Mesothelial cell of epicardium (in vitro differentiated cells): ENCODE data around the gene NWD2. TPM values are rescaled to one million over a fixed set of nuclear protein-coding genes. Genes with fewer than 3 reads are reported as not detected.
"Not testable (repeated sequence)": the region's sequence is repeated elsewhere in the genome, so short reads cannot be mapped to it uniquely, and the experiment has no call there.

Experiments
- DNase-seq, 2 experiments: peaks; one replicate each; pipeline ENCODE4 v3.0.0; 2021; ENCODE audit warnings: low spot score in 2 of 2; ENCODE audit not compliant: unreplicated experiment in 2 of 2
- H3K27ac Mint-ChIP-seq: 2 replicates; pipeline ENCODE4 v1.8.0; 2021; ENCODE audit warnings: mixed read lengths
- H3K27me3 Mint-ChIP-seq: 2 replicates; pipeline ENCODE4 v1.8.0; 2021; ENCODE audit warnings: low read depth, mixed read lengths
- H3K36me3 Mint-ChIP-seq: 2 replicates; pipeline ENCODE4 v1.8.0; 2021; ENCODE audit warnings: mixed read lengths
- H3K4me1 Mint-ChIP-seq: 2 replicates; pipeline ENCODE4 v1.8.0; 2021; ENCODE audit warnings: mixed read lengths
- H3K4me3 Mint-ChIP-seq: 2 replicates; pipeline ENCODE4 v1.8.0; 2021; ENCODE audit warnings: mild to moderate bottlenecking, moderate library complexity, mixed read lengths
- H3K9me3 Mint-ChIP-seq: 2 replicates; pipeline ENCODE4 v1.8.0; 2021; ENCODE audit warnings: mixed read lengths
- total RNA-seq: library from RNA; stranded (reverse); gene quantifications from 3 replicates; pipeline ENCODE4 v1.2.1, GENCODE V29; 2021
- TF ChIP-seq, protein P1 (sequence below): fragments of 200-600 bp; sonication (generic); IDR thresholded peaks from one replicate; pipeline ENCODE4 v1.5.0; 2021; ENCODE audit warnings: antibody characterized with exemption; ENCODE audit not compliant: unreplicated experiment

NWD2 gene
- total RNA-seq, 1 donor from 2014 or later: 0.02 TPM

DNA sequence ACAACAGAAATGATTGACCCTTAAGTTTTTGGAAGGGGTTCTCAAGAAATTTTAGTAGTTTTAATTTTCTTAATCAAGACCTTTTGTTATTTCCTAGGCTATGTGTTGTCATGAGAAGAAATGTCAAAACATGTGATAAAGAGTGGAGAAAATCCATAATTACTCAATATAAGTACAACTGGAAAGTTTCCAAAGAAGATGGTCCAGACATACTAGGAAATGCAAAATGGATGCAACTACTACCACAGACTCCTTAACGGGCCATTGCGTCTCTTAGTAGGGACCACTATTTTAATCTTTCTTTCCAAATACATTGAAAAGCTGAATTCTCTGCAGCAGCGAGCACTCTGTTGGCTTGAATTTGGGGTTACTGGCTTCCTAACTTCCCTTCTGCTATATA lies 148.8 kb downstream of the NWD2 start:
- Mint-ChIP-seq H3K9me3 (no peaks in the 10 kb centered on the region), H3K27me3 (peaks cover 2% of the 10 kb centered on the region), H3K4me1 (no peaks in the 10 kb centered on the region), H3K4me3 (no peak overlapping the region), H3K36me3 (no peaks in the 10 kb centered on the region), H3K27ac (no peak overlapping the region)
- DNase-seq: no peak
- TF ChIP-seq, protein P1, sequence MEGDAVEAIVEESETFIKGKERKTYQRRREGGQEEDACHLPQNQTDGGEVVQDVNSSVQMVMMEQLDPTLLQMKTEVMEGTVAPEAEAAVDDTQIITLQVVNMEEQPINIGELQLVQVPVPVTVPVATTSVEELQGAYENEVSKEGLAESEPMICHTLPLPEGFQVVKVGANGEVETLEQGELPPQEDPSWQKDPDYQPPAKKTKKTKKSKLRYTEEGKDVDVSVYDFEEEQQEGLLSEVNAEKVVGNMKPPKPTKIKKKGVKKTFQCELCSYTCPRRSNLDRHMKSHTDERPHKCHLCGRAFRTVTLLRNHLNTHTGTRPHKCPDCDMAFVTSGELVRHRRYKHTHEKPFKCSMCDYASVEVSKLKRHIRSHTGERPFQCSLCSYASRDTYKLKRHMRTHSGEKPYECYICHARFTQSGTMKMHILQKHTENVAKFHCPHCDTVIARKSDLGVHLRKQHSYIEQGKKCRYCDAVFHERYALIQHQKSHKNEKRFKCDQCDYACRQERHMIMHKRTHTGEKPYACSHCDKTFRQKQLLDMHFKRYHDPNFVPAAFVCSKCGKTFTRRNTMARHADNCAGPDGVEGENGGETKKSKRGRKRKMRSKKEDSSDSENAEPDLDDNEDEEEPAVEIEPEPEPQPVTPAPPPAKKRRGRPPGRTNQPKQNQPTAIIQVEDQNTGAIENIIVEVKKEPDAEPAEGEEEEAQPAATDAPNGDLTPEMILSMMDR: no peak

GRCh38 chr4:37393889-37394288 lies 149.3 kb downstream of the NWD2 start:
- H3K4me1 Mint-ChIP-seq: no peaks in the 10 kb centered on the region
- no peak overlapping the region for H3K4me3 Mint-ChIP-seq
- peaks cover 2% of the 10 kb centered on the region for H3K27me3 Mint-ChIP-seq
- no peaks in the 10 kb centered on the region for H3K9me3 Mint-ChIP-seq
- no peaks in the 10 kb centered on the region for H3K36me3 Mint-ChIP-seq
- TF ChIP-seq, protein P1: no peak
- no peak for DNase-seq
- H3K27ac Mint-ChIP-seq: no peak overlapping the region

DNA sequence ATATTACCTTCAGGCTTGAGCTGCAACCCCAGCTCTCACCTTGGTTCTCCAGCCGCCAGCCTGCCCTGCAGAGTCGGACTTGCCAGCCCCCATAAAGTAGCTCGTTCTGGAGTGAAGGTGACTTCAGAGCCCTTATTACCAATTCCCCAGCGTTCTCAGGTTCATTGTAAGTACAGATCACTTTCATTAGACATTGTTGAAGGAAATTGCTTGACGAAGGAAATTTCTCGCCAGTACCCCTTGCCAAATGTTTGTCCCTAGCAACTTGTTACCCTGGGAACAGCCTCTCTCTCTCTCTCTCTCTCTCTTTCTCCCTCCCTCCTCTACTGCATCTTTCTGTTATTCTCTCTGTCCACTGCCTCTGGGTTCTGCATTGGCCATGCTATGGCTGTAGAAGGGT lies 153.0 kb downstream of the NWD2 start:
- no peaks in the 10 kb centered on the region for H3K4me1 Mint-ChIP-seq
- no peak for DNase-seq

DNA sequence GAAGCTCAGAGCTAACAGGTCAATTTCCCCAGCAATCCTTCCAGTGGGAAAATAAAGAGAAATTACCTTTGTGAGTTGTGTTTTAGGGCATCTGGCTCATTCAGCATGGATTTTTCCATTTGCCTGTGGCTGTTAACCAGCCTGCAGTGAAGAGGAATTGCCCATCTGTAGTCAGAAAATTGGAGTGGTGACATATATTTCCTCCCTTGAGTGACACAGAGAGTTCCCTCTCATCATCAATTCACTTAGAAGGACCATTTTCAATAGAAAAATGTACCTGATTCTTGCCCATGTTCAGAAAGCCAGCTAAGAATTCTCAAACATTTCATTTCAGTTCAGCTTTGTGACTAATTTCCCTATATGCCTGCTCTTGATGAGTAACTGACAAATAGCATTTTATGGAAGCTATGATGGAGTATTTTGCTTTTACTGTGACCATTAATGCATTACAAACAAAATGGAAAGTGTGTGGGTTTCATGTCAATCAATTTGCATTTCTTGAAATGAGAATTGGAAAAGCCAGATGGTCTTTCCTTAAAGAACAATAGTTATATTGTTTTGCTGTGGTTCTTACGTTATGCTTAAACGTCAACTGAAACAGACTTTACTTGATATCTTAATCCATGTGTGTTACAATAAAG lies 155.8 kb downstream of the NWD2 start:
- H3K36me3 Mint-ChIP-seq: no peaks in the 10 kb centered on the region
- TF ChIP-seq, protein P1: no peak
- no peak overlapping the region for H3K4me3 Mint-ChIP-seq
- no peak overlapping the region for H3K27ac Mint-ChIP-seq
- no peaks in the 10 kb centered on the region for H3K4me1 Mint-ChIP-seq
- H3K27me3 Mint-ChIP-seq: no peaks in the 10 kb centered on the region
- DNase-seq: no peak
- peaks cover 13% of the 10 kb centered on the region for H3K9me3 Mint-ChIP-seq

More for the DNA sequence above, 153.0 kb downstream of the NWD2 start:
- H3K27ac Mint-ChIP-seq: no peak overlapping the region
- no peaks in the 10 kb centered on the region for H3K27me3 Mint-ChIP-seq
- TF ChIP-seq, protein P1: no peak
- no peak overlapping the region for H3K4me3 Mint-ChIP-seq
- no peaks in the 10 kb centered on the region for H3K36me3 Mint-ChIP-seq
- peaks cover 9% of the 10 kb centered on the region for H3K9me3 Mint-ChIP-seq

DNA sequence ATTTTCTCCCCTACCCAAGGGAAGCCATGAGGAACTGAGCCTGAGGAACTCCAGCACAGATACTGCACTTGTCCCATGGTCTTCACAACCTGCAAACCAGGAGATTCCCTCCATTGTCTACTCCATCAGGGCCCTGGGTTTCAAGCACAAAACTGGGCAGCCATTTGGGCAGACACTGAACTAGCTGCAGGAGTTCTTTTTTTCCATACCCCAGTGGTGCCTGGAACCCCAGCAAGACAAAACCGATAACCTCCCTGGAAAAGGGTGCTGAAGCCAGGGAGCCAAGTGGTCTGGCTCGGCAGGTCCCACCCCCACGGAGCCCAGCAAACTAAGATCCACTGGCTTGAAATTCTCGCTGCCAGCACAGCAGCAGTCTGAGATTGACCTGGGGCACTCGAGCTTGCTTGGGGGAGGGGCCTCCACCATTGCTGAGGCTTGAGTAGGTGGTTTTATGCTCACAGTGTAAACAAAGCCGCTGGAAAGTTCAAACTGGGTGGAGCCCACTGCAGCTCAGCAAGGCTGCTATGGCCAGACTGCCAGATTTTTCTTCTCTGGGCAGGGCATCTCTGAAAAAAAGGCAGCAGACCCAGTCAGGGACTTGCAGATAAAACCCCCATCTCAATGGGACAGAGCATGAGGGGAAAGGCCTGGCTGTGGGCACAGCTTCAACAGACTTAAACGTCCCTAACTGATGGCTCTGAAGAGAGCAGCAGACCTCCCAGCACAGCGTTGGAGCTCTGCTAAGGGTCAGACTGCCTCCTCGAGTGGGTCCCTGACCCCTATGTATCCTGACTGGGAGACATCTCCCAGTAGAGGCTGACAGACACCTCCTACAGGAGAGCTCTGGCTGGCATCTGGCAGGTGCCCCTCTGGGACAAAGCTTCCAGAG lies 163.6 kb downstream of the NWD2 start:
- peaks cover 14% of the 10 kb centered on the region for H3K27me3 Mint-ChIP-seq
- not testable (repeated sequence) for H3K36me3 Mint-ChIP-seq, H3K4me1 Mint-ChIP-seq, H3K4me3 Mint-ChIP-seq, H3K27ac Mint-ChIP-seq, DNase-seq
- H3K9me3 Mint-ChIP-seq: peaks cover 32% of the 10 kb centered on the region

- H3K9me3 Mint-ChIP-seq: peaks cover 32% of the 10 kb centered on the region
- peaks cover 14% of the 10 kb centered on the region for H3K27me3 Mint-ChIP-seq
- not testable (repeated sequence) for H3K36me3 Mint-ChIP-seq, H3K4me3 Mint-ChIP-seq, H3K27ac Mint-ChIP-seq, H3K4me1 Mint-ChIP-seq, DNase-seq
These were observed 169.1 kb downstream of the NWD2 start for GRCh38 chr4:37413612-37414011.
